Coronary artery (tissue), 2 donors: ENCODE data around the gene ERP44.
"Not testable (repeated sequence)": the region's sequence is repeated elsewhere in the genome, so short reads cannot be mapped to it uniquely, and the experiment has no call there.

Experiments used
- DNase-seq: peaks from one replicate; pipeline ENCODE4 v3.0.0-alpha.2; 2017; ENCODE audit warnings: low spot score
- H3K27ac ChIP-seq, 2 donors: fragments of 200-600 bp; sonication (generic); one replicate each; pipeline ENCODE4 v1.5.1; 2016 to 2019
- H3K4me3 ChIP-seq: fragments of 200-600 bp; sonication (generic); 2 replicates; pipeline ENCODE4 v1.5.1; 2016; ENCODE audit warnings: mild to moderate bottlenecking, moderate library complexity
- TF ChIP-seq, protein P1 (sequence below): fragments of 200-600 bp; sonication (generic); IDR thresholded peaks from one replicate; pipeline ENCODE4 v1.5.1; 2019; ENCODE audit warnings: antibody characterized with exemption

The ERP44 gene

GRCh38 chr9:100074989-100075388 is 23.8 kb downstream of the ERP44 start:
- TF ChIP-seq, protein P1, sequence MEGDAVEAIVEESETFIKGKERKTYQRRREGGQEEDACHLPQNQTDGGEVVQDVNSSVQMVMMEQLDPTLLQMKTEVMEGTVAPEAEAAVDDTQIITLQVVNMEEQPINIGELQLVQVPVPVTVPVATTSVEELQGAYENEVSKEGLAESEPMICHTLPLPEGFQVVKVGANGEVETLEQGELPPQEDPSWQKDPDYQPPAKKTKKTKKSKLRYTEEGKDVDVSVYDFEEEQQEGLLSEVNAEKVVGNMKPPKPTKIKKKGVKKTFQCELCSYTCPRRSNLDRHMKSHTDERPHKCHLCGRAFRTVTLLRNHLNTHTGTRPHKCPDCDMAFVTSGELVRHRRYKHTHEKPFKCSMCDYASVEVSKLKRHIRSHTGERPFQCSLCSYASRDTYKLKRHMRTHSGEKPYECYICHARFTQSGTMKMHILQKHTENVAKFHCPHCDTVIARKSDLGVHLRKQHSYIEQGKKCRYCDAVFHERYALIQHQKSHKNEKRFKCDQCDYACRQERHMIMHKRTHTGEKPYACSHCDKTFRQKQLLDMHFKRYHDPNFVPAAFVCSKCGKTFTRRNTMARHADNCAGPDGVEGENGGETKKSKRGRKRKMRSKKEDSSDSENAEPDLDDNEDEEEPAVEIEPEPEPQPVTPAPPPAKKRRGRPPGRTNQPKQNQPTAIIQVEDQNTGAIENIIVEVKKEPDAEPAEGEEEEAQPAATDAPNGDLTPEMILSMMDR = no peak
- no peak for DNase-seq
- no peak overlapping the region for H3K4me3 ChIP-seq
- no peak overlapping the region for H3K27ac ChIP-seq

DNA sequence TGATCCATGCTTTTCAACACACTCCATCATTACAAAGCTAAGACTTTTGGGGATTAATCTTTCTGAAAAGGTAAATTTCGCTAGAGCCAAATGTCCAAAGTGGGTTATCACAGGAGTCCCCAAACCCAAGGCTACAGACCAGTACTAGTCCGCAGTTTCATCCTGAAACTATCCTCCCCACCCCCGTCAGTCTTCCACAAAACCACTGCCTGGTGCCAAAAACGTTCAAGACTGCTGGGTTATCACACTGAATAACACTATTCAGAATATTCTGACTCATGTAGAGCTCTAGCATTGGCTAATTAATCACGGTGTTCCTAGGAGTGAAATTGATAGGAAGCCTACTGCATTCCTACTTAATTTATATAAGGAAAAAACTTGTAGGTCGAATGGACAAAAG is 24.7 kb downstream of the ERP44 start:
- TF ChIP-seq, protein P1 = no peak
- no peak overlapping the region for H3K4me3 ChIP-seq
- no peak for DNase-seq
- no peak overlapping the region for H3K27ac ChIP-seq

DNA sequence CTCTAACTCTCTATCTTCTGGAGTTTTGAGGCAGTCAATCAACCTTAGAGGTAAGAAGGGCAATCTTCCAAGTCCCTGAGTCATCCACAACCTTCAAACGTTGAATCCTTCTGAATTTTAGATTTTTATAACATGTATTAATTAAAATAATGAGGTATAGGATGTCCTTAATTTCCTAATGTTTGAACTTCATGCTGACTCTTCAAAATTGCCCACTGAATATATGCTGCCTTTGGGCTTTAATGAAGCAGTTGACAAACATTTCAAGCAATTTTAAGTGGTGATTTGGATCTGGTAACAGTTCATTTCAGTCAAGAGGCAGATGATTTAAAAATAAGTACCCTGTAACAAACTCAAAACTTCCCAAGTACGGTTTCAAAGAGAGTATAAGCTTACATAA is 26.0 kb downstream of the ERP44 start:
- Histone ChIP-seq H3K4me3 (no peak overlapping the region), H3K27ac (no peak overlapping the region)
- TF ChIP-seq, protein P1 = no peak
- DNase-seq = no peak

- no peak for DNase-seq
- TF ChIP-seq, protein P1 = no peak
- H3K27ac ChIP-seq = no peak overlapping the region
- no peak overlapping the region for H3K4me3 ChIP-seq
Measured at GRCh38 chr9:100071271-100071670, 27.5 kb downstream of the ERP44 start.

DNA sequence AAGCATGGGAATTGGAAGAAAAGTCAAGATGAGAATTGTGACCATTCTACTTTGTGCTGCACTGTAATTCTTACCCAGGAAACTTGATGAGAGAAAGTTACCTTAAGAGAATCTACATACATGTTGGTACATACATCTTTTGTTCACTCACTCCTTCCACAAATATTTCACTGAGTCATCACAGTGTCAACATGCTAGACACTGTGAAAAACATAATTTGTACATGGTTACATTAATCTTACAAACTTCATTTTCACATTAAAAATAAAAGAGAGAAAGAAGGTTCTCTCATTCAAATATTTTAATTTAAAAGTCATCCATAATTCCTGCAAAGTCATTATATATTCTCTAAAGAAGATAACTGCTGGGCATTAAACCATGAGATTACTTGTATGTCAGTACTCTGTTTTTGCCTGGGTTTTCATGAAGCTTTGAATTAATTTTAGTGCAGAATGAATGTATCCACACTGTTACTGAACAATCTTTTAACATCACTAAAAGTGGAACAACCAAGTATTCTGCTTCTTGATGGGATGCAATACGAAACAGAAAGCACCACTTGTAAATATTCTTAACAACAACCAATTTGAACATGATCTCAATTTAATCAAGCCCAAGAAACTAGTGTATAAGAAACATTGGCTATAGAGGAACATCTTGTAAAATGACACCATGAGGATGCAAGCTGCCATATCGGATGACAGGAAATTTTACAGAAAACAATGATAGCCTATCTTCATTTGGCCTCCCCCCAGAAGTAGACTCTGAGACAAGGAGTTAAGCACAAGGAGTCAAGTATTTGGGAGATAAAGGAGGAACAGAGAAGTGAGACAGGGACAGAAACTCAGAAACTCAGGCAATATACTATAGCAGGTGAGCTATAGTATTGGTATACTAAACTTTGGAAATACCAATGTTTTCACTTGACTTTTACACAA is 28.4 kb downstream of the ERP44 start:
- TF ChIP-seq, protein P1 = no peak
- Histone ChIP-seq H3K27ac (no peak overlapping the region), H3K4me3 (no peak overlapping the region)
- no peak for DNase-seq

GRCh38 chr9:100069068-100069467 is 29.7 kb downstream of the ERP44 start:
- not testable (repeated sequence) for DNase-seq, H3K4me3 ChIP-seq, H3K27ac ChIP-seq

DNA sequence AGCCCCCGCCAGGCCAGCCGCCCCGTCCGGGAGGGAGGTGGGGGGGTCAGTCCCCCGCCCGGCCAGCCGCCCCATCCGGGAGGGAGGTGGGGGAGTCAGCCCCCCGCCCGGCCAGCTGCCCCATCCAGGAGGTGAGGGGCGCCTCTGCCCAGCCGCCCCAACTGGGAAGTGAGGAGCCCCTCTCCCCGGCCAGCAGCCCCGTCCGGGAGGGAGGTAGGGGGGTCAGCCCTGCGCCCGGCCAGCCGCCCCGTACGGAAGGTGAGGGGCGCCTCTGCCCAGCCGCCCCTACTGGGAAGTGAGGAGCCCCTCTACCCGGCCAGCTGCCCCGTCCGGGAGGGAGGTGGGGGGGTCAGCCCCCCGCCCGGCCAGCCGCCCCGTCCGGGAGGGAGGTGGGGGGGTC is 30.8 kb downstream of the ERP44 start:
- not testable (repeated sequence) for H3K4me3 ChIP-seq, DNase-seq, H3K27ac ChIP-seq

DNA sequence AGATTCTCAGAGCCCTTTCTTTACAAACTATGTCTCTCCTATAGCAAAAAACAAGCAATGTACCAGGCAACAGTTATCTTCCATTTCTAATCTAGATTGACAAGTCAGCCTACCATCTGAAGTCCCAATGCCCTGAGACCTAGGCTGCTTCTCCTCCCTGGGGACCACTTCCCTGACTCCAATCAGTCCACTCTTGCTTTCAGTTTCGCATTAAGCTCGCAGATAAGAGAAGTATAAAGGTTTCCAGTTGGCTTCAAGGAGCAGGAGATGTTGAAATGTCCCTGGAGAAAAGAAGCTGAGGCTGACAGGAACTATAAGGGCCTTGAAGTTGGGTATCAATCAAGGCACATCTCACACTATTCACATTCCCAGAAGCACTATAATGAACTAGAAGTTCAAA is 32.3 kb downstream of the ERP44 start:
- TF ChIP-seq, protein P1 = no peak
- no peak for DNase-seq
- H3K27ac ChIP-seq = peak overlapping the region in 1 of 2 donors; percentile 21
- peak overlapping the region; percentile 37 for H3K4me3 ChIP-seq
